MM.1S (cell line): ENCODE data around the gene TRIM44.

Experiments used
- DNase-seq: peaks from one replicate; pipeline ENCODE4 v3.0.0-alpha.2; 2015
- H2AFZ ChIP-seq: fragments of 300-600 bp; sonication (generic); 2 replicates; pipeline ENCODE4 v1.6.0; 2016; ENCODE audit warnings: antibody characterized with exemption, low read length
- H3F3A ChIP-seq: fragments of 300-600 bp; sonication (generic); 2 replicates; pipeline ENCODE4 v1.6.1; 2016; ENCODE audit warnings: mild to moderate bottlenecking, antibody characterized with exemption, low read length, moderate library complexity, mixed read lengths; ENCODE audit not compliant: insufficient read depth
- H3K27ac ChIP-seq: fragments of 300-600 bp; sonication (generic); 2 replicates; pipeline ENCODE4 v1.5.1; 2016; ENCODE audit warnings: mild to moderate bottlenecking, low read length
- H3K27me3 ChIP-seq: fragments of 300-600 bp; sonication (generic); replicated peaks from 2 replicates; pipeline ENCODE4 v1.6.0; 2016; ENCODE audit warnings: low read length; ENCODE audit not compliant: insufficient read depth
- H3K36me3 ChIP-seq: fragments of 300-600 bp; sonication (generic); replicated peaks from 2 replicates; pipeline ENCODE4 v1.6.1; 2016; ENCODE audit warnings: mild to moderate bottlenecking, low read length, mixed read lengths; ENCODE audit not compliant: insufficient read depth
- H3K4me1 ChIP-seq: fragments of 300-600 bp; sonication (generic); 2 replicates; pipeline ENCODE4 v1.6.1; 2016; ENCODE audit warnings: low read length, mixed read lengths
- H3K4me2 ChIP-seq: fragments of 300-600 bp; sonication (generic); 2 replicates; pipeline ENCODE4 v1.6.0; 2016; ENCODE audit warnings: low read depth, low read length
- H3K4me3 ChIP-seq: fragments of 300-600 bp; sonication (generic); 2 replicates; pipeline ENCODE4 v1.5.1; 2016; ENCODE audit warnings: low read length, mixed read lengths
- H3K79me2 ChIP-seq: fragments of 300-600 bp; sonication (generic); 2 replicates; pipeline ENCODE4 v1.6.1; 2016; ENCODE audit warnings: mixed run types, low read length, mixed read lengths
- H3K9ac ChIP-seq: fragments of 300-600 bp; sonication (generic); 2 replicates; pipeline ENCODE4 v1.6.1; 2016; ENCODE audit warnings: low read length, mixed read lengths
- H3K9me2 ChIP-seq: fragments of 300-600 bp; sonication (generic); replicated peaks from 2 replicates; pipeline ENCODE4 v1.6.1; 2016; ENCODE audit warnings: mild to moderate bottlenecking, low read length, mixed read lengths; ENCODE audit not compliant: insufficient read depth
- H3K9me3 ChIP-seq: fragments of 300-600 bp; sonication (generic); replicated peaks from 2 replicates; pipeline ENCODE4 v1.6.1; 2016; ENCODE audit warnings: mild to moderate bottlenecking, low read length, mixed read lengths; ENCODE audit not compliant: insufficient read depth
- H4K20me1 ChIP-seq: fragments of 300-600 bp; sonication (generic); 2 replicates; pipeline ENCODE4 v1.6.1; 2016; ENCODE audit warnings: mild to moderate bottlenecking, low read length, moderate library complexity, mixed read lengths; ENCODE audit not compliant: insufficient read depth
- CTCF ChIP-seq: fragments of 300-600 bp; sonication (generic); IDR thresholded peaks from 2 replicates; pipeline ENCODE4 v1.5.1; 2016; ENCODE audit warnings: antibody characterized with exemption, low read length, mixed read lengths
- EZH2 ChIP-seq: fragments of 300-600 bp; sonication (generic); optimal IDR thresholded peaks from 2 replicates; pipeline ENCODE3; 2017; ENCODE audit warnings: low read depth, mild to moderate bottlenecking, antibody characterized with exemption, low read length, mixed read lengths
- EZH2phosphoT487 ChIP-seq: fragments of 300-600 bp; sonication (generic); IDR thresholded peaks from 2 replicates; pipeline ENCODE4 v1.6.1; 2018; ENCODE audit warnings: antibody characterized with exemption, low read length

The TRIM44 gene

GRCh38 chr11:35730254-35730653 lies 67.7 kb downstream of the TRIM44 start:
- no peaks in the 10 kb centered on the region for H4K20me1 ChIP-seq
- H3K4me1 ChIP-seq: no peaks in the 10 kb centered on the region
- DNase-seq: no peak
- no peaks in the 10 kb centered on the region for H3K27me3 ChIP-seq
- no peaks in the 10 kb centered on the region for H3K9me3 ChIP-seq
- H3K36me3 ChIP-seq: no peaks in the 10 kb centered on the region
- no peaks in the 10 kb centered on the region for H3K9me2 ChIP-seq
- TF ChIP-seq EZH2phosphoT487: no peak
- TF ChIP-seq EZH2: no peak
- H3K4me2 ChIP-seq: no peak overlapping the region
- H3K4me3 ChIP-seq: no peak overlapping the region
- H3F3A ChIP-seq: no peaks in the 10 kb centered on the region
- no peak overlapping the region for H3K27ac ChIP-seq
- no peak overlapping the region for H2AFZ ChIP-seq
- H3K9ac ChIP-seq: no peak overlapping the region
- no peaks in the 10 kb centered on the region for H3K79me2 ChIP-seq

- H3K4me3 ChIP-seq: no peak overlapping the region
- no peaks in the 10 kb centered on the region for H3K36me3 ChIP-seq
- no peaks in the 10 kb centered on the region for H4K20me1 ChIP-seq
- TF ChIP-seq EZH2 (no peak), CTCF (no peak), EZH2phosphoT487 (no peak)
- H3K27me3 ChIP-seq: no peaks in the 10 kb centered on the region
- H3K4me2 ChIP-seq: no peak overlapping the region
- H3F3A ChIP-seq: no peaks in the 10 kb centered on the region
- H3K4me1 ChIP-seq: no peaks in the 10 kb centered on the region
- H3K9ac ChIP-seq: no peak overlapping the region
- no peak overlapping the region for H2AFZ ChIP-seq
- H3K9me3 ChIP-seq: no peaks in the 10 kb centered on the region
- H3K27ac ChIP-seq: no peak overlapping the region
- DNase-seq: no peak
- H3K79me2 ChIP-seq: no peaks in the 10 kb centered on the region
- no peaks in the 10 kb centered on the region for H3K9me2 ChIP-seq
These were observed 72.3 kb downstream of the TRIM44 start for GRCh38 chr11:35734669-35735410.

GRCh38 chr11:35735411-35735810 lies 72.8 kb downstream of the TRIM44 start:
- H3K27ac ChIP-seq: no peak overlapping the region

More at GRCh38 chr11:35735411-35735810, 72.8 kb downstream of the TRIM44 start:
- H3F3A ChIP-seq: no peaks in the 10 kb centered on the region
- no peaks in the 10 kb centered on the region for H3K9me3 ChIP-seq
- no peaks in the 10 kb centered on the region for H3K9me2 ChIP-seq
- H2AFZ ChIP-seq: no peak overlapping the region
- no peaks in the 10 kb centered on the region for H3K4me1 ChIP-seq
- no peak overlapping the region for H3K9ac ChIP-seq
- H3K4me3 ChIP-seq: no peak overlapping the region
- DNase-seq: no peak
- TF ChIP-seq EZH2phosphoT487 (no peak), CTCF (no peak), EZH2 (no peak)
- no peaks in the 10 kb centered on the region for H3K27me3 ChIP-seq
- H3K36me3 ChIP-seq: no peaks in the 10 kb centered on the region
- H3K4me2 ChIP-seq: no peak overlapping the region
- no peaks in the 10 kb centered on the region for H3K79me2 ChIP-seq
- H4K20me1 ChIP-seq: no peaks in the 10 kb centered on the region
